Measurements from ENCODE around the gene TSPAN11.

TSPAN11 gene

DNA sequence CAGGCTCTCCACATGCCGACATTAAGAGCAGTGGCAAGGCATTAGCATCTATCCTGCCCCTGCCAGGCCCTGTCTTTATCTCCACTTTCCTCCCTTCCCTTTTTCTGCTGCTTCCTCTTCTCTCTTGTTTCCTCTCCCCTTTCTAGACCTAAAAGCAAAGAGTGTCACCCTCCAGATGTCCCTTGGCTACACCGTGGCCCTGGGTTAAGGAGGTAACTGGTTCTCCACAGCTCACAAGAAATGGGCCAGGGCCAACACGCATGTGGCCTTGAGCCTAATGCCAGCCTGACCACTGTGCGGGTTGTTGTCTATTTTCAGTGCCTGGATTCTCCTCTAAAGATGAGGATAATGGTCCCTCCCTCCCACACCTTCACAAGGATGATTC lies 105.4 kb downstream of the TSPAN11 start:
- Histone ChIP-seq H4K20me1 (ENCODE audit: insufficient read depth, low read length, poor library complexity, severe bottlenecking) (no peaks in the 10 kb centered on the region), H2AFZ (ENCODE audit: low read length) (no peak overlapping the region), H3K4me2 (ENCODE audit: low read depth, low read length, poor library complexity, severe bottlenecking) (no peak overlapping the region), H3F3A (ENCODE audit: low read depth) (no peaks in the 10 kb centered on the region), H3K79me2 (ENCODE audit: insufficient read depth, low read length) (no peaks in the 10 kb centered on the region), H3K9ac (ENCODE audit: low read depth, low read length, poor library complexity, severe bottlenecking) (no peak overlapping the region), H3K4me3 (ENCODE audit: low read length, poor library complexity, severe bottlenecking) (no peak overlapping the region), H3K9me3 (ENCODE audit: insufficient read depth, low read depth, low read length) (no peaks in the 10 kb centered on the region), H3K9me2 (replicated peaks; ENCODE audit: low read depth, low read length) (no peaks in the 10 kb centered on the region), H3K36me3 (ENCODE audit: insufficient read depth, low read length) (no peaks in the 10 kb centered on the region), H3K4me1 (ENCODE audit: insufficient read depth, low read length, poor library complexity, severe bottlenecking) (peaks cover 4% of the 10 kb centered on the region), H3K27me3 (ENCODE audit: insufficient read depth, low read length, poor library complexity, severe bottlenecking) (no peaks in the 10 kb centered on the region)
- TF ChIP-seq, protein P1, sequence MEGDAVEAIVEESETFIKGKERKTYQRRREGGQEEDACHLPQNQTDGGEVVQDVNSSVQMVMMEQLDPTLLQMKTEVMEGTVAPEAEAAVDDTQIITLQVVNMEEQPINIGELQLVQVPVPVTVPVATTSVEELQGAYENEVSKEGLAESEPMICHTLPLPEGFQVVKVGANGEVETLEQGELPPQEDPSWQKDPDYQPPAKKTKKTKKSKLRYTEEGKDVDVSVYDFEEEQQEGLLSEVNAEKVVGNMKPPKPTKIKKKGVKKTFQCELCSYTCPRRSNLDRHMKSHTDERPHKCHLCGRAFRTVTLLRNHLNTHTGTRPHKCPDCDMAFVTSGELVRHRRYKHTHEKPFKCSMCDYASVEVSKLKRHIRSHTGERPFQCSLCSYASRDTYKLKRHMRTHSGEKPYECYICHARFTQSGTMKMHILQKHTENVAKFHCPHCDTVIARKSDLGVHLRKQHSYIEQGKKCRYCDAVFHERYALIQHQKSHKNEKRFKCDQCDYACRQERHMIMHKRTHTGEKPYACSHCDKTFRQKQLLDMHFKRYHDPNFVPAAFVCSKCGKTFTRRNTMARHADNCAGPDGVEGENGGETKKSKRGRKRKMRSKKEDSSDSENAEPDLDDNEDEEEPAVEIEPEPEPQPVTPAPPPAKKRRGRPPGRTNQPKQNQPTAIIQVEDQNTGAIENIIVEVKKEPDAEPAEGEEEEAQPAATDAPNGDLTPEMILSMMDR (conservative IDR thresholded peaks at IDR 0.05; ENCODE audit: low read length): no peak
- TF ChIP-seq EZH2phosphoT487 (IDR thresholded peaks at IDR 0.05; ENCODE audit: borderline replicate concordance): no peak

DNA sequence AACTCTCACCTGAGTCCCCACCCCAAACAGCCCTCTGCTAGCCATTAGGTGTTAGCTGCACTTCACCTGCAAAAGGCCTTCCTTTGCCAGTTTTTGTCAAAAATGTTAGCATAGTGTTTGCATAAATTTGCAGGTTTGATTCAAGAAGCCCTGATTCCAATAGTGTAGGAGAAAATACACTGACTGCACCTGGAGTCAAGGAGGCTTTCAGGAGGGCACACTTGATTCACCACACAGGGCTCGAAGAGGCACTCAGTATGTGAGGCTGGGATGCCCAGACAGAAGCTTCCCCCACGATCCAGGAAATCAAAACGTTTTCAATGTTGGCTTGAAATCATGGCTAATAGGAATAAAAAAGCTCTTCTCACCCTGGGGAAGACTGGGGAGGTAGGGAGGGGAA lies 106.6 kb downstream of the TSPAN11 start:
- no peaks in the 10 kb centered on the region for H3K9me2 ChIP-seq (replicated peaks; ENCODE audit: low read depth, low read length)
- no peaks in the 10 kb centered on the region for H3F3A ChIP-seq (ENCODE audit: low read depth)
- H3K9me3 ChIP-seq (ENCODE audit: insufficient read depth, low read depth, low read length): no peaks in the 10 kb centered on the region
- H2AFZ ChIP-seq (ENCODE audit: low read length): no peak overlapping the region
- H3K36me3 ChIP-seq (ENCODE audit: insufficient read depth, low read length): no peaks in the 10 kb centered on the region
- H3K27me3 ChIP-seq (ENCODE audit: insufficient read depth, low read length, poor library complexity, severe bottlenecking): no peaks in the 10 kb centered on the region
- H3K4me1 ChIP-seq (ENCODE audit: insufficient read depth, low read length, poor library complexity, severe bottlenecking): peaks cover 4% of the 10 kb centered on the region
- no peak overlapping the region for H3K4me3 ChIP-seq (ENCODE audit: low read length, poor library complexity, severe bottlenecking)
- H3K79me2 ChIP-seq (ENCODE audit: insufficient read depth, low read length): no peaks in the 10 kb centered on the region
- no peaks in the 10 kb centered on the region for H4K20me1 ChIP-seq (ENCODE audit: insufficient read depth, low read length, poor library complexity, severe bottlenecking)
- TF ChIP-seq, protein P1 (conservative IDR thresholded peaks at IDR 0.05; ENCODE audit: low read length): no peak
- no peak for TF ChIP-seq EZH2phosphoT487 (IDR thresholded peaks at IDR 0.05; ENCODE audit: borderline replicate concordance)
- no peak overlapping the region for H3K4me2 ChIP-seq (ENCODE audit: low read depth, low read length, poor library complexity, severe bottlenecking)
- no peak overlapping the region for H3K9ac ChIP-seq (ENCODE audit: low read depth, low read length, poor library complexity, severe bottlenecking)

DNA sequence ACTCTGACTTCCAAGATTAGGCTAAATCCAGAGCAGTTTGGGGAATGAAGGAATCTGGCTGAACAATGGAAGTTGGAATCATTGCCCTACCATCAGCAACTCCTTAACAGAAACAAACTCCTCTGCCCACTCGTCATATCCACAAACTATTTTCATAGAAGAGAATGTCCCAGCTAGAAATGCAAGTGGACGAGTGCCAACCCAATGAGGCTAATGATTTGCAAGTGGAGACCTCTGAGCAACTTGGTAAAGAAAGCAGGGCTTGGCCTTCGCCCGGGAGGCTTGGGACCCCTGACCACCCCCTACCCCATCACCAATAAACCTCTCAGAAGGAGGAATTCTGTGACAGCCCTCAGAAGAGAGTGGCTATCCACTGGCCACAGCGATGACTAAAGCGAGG lies 107.1 kb downstream of the TSPAN11 start:
- Histone ChIP-seq H3K9ac (ENCODE audit: low read depth, low read length, poor library complexity, severe bottlenecking) (no peak overlapping the region), H3K4me2 (ENCODE audit: low read depth, low read length, poor library complexity, severe bottlenecking) (no peak overlapping the region), H3K4me1 (ENCODE audit: insufficient read depth, low read length, poor library complexity, severe bottlenecking) (peaks cover 4% of the 10 kb centered on the region), H3K9me3 (ENCODE audit: insufficient read depth, low read depth, low read length) (no peaks in the 10 kb centered on the region), H3F3A (ENCODE audit: low read depth) (no peaks in the 10 kb centered on the region), H3K4me3 (ENCODE audit: low read length, poor library complexity, severe bottlenecking) (no peak overlapping the region), H3K79me2 (ENCODE audit: insufficient read depth, low read length) (no peaks in the 10 kb centered on the region), H3K9me2 (replicated peaks; ENCODE audit: low read depth, low read length) (no peaks in the 10 kb centered on the region), H3K36me3 (ENCODE audit: insufficient read depth, low read length) (no peaks in the 10 kb centered on the region), H3K27me3 (ENCODE audit: insufficient read depth, low read length, poor library complexity, severe bottlenecking) (no peaks in the 10 kb centered on the region), H2AFZ (ENCODE audit: low read length) (no peak overlapping the region), H4K20me1 (ENCODE audit: insufficient read depth, low read length, poor library complexity, severe bottlenecking) (no peaks in the 10 kb centered on the region)
- TF ChIP-seq, protein P1 (conservative IDR thresholded peaks at IDR 0.05; ENCODE audit: low read length): no peak
- TF ChIP-seq EZH2phosphoT487 (IDR thresholded peaks at IDR 0.05; ENCODE audit: borderline replicate concordance): no peak
